Chondrocyte (in vitro differentiated cells): Measurements from ENCODE around the gene RAB28. TPM values are rescaled to one million over a fixed set of nuclear protein-coding genes. Genes with fewer than 3 reads are reported as not detected.

Experiments used
- DNase-seq: peaks from one replicate; pipeline ENCODE4 v3.0.0; 2021; ENCODE audit warnings: mixed read lengths, low spot score
- H3K27ac Mint-ChIP-seq: one replicate; pipeline ENCODE4 v1.8.0; 2021; ENCODE audit warnings: mild to moderate bottlenecking, moderate library complexity, mixed read lengths; ENCODE audit not compliant: unreplicated experiment
- H3K27me3 Mint-ChIP-seq: 2 replicates; pipeline ENCODE4 v1.8.0; 2021; ENCODE audit warnings: low read depth, mixed read lengths
- H3K36me3 Mint-ChIP-seq: 2 replicates; pipeline ENCODE4 v1.8.0; 2021; ENCODE audit warnings: low read depth, mixed read lengths
- H3K4me1 Mint-ChIP-seq: 2 replicates; pipeline ENCODE4 v1.8.0; 2021; ENCODE audit warnings: low read depth, mild to moderate bottlenecking, mixed read lengths
- H3K4me3 Mint-ChIP-seq: one replicate; pipeline ENCODE4 v1.8.0; 2021; ENCODE audit warnings: mild to moderate bottlenecking, moderate library complexity, mixed read lengths; ENCODE audit not compliant: unreplicated experiment
- H3K9me3 Mint-ChIP-seq: 2 replicates; pipeline ENCODE4 v1.8.0; 2021; ENCODE audit warnings: low read depth, mixed read lengths
- total RNA-seq: library from RNA; stranded (reverse); gene quantifications from 3 replicates; pipeline ENCODE4 v1.2.1, GENCODE V29; 2021
- TF ChIP-seq, protein P1 (sequence below): fragments of 200-600 bp; sonication (generic); IDR thresholded peaks from 2 replicates; pipeline ENCODE4 v1.5.0; 2021; ENCODE audit warnings: antibody characterized with exemption, mild to moderate bottlenecking, moderate library complexity

The RAB28 gene
- total RNA-seq, 1 donor from 2014 or later, result 11.3 TPM

DNA sequence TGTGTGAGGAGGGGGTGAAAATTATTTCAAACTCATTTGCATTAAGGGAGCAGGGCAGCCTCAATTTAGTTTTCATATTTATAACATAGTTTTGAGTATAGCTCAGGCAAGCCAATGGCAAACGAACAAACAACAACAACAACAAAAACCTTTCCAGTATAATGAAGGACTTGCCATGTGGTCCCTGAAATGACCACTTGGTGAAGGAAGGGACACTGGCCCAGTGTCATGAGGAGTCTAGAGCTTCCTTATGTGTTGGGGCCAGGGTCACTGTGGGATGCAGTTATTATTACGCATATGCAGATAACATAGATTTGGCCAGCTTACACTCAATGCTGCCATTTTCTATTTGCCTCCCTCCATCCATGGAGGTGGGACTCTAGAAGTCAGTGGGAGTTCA, 36.9 kb upstream of the RAB28 start:
- Mint-ChIP-seq H3K9me3 (no peaks in the 10 kb centered on the region), H3K27me3 (peaks cover 19% of the 10 kb centered on the region), H3K4me3 (no peak overlapping the region), H3K4me1 (peaks cover 3% of the 10 kb centered on the region), H3K36me3 (no peaks in the 10 kb centered on the region), H3K27ac (no peak overlapping the region)
- no peak for DNase-seq
- TF ChIP-seq, protein P1, sequence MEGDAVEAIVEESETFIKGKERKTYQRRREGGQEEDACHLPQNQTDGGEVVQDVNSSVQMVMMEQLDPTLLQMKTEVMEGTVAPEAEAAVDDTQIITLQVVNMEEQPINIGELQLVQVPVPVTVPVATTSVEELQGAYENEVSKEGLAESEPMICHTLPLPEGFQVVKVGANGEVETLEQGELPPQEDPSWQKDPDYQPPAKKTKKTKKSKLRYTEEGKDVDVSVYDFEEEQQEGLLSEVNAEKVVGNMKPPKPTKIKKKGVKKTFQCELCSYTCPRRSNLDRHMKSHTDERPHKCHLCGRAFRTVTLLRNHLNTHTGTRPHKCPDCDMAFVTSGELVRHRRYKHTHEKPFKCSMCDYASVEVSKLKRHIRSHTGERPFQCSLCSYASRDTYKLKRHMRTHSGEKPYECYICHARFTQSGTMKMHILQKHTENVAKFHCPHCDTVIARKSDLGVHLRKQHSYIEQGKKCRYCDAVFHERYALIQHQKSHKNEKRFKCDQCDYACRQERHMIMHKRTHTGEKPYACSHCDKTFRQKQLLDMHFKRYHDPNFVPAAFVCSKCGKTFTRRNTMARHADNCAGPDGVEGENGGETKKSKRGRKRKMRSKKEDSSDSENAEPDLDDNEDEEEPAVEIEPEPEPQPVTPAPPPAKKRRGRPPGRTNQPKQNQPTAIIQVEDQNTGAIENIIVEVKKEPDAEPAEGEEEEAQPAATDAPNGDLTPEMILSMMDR, result no peak

DNA sequence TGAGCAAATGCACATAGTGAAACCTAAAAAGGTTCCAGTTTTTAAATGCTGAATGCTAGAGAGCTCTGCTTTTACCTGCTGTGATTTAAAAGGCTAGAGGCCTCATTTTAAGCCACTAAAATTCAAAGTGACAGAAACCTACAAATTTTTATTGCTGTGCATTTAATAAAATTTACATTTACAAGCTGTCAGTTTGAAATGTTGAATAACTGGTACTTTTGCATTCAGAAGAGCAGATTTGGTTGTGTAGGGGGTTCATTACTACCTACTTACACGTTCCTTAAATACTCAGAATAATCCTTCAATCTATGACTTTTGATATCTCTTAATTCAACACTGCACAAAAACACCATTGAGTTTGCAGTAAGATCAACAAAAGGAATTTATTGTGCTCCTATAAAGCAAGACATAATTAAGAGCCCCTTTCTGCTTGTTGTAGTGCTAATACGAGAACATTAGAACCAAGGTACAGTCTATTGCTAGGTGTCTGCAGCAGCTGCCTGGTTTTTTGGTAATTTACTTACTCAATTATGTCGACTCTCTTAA, 32.2 kb upstream of the RAB28 start:
- Mint-ChIP-seq H3K9me3 (no peaks in the 10 kb centered on the region), H3K4me1 (no peaks in the 10 kb centered on the region), H3K27me3 (peaks cover 18% of the 10 kb centered on the region), H3K4me3 (no peak overlapping the region), H3K36me3 (no peaks in the 10 kb centered on the region), H3K27ac (no peak overlapping the region)
- TF ChIP-seq, protein P1, result no peak
- no peak for DNase-seq

DNA sequence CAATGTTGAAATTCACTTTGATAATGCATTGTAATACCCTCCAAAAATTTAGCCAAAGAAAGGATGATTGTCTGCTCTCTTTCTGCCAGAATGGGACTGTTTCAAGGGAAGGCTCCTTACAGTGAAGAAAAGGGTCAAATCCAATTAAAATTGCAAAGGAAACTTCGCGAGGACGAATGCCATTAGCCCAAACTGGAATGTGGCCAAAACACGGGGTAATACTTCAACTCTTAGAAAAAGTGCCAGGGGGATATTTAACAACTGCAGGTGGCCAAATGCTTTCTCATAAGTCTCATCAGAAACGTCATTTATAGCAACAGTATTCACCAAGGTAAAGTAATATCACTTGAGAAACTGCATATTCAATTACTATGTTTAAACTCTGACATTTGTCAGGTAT, 31.1 kb upstream of the RAB28 start:
- H3K9me3 Mint-ChIP-seq, result no peaks in the 10 kb centered on the region
- no peak for DNase-seq
- no peaks in the 10 kb centered on the region for H3K4me1 Mint-ChIP-seq
- peaks cover 18% of the 10 kb centered on the region for H3K27me3 Mint-ChIP-seq
- H3K27ac Mint-ChIP-seq, result no peak overlapping the region
- TF ChIP-seq, protein P1, result no peak
- no peak overlapping the region for H3K4me3 Mint-ChIP-seq
- no peaks in the 10 kb centered on the region for H3K36me3 Mint-ChIP-seq

DNA sequence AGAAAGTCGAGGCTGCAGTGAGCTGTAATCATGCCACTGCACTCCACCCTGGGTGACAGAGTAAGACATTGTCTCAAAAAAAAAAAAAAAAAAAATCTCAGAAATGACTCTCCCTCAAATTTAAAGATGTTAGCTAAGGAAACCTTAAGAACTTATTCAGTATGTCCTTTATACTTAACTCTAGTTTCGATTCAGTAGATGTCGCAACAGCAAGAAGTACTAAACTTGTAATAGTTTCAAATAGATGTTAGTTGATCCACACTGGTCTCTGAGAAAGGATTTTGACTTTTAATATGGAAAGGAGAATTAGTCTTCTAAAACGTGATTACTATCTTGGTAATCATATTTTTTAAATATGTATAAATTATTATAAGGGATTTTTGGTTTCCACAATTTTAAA, 30.6 kb upstream of the RAB28 start:
- TF ChIP-seq, protein P1, result no peak

DNA sequence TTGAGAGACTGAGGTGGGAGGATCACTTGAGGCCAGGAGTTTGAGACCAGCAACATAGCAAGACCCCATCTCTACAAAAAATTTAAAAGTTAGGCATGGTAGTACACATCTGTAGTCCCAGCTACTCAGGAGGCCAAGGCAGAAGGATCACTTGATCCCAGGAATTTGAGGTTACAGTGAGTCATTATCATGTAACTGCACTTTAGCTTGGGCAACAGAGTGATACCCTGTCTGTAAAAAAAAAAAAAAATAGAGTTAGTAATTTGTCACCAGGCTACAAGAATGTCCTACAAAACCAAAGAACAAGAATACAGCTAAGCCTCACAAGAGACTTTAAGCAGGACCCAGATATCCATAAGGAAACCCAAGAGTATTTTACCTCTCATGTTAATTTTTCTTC, 27.0 kb upstream of the RAB28 start:
- DNase-seq, result no peak
- peaks cover 2% of the 10 kb centered on the region for H3K36me3 Mint-ChIP-seq
- no peak overlapping the region for H3K4me3 Mint-ChIP-seq
- H3K27me3 Mint-ChIP-seq, result peaks cover 12% of the 10 kb centered on the region
- TF ChIP-seq, protein P1, result no peak
- H3K27ac Mint-ChIP-seq, result no peak overlapping the region
- peaks cover 5% of the 10 kb centered on the region for H3K9me3 Mint-ChIP-seq
- no peaks in the 10 kb centered on the region for H3K4me1 Mint-ChIP-seq

More for the DNA sequence above, 30.6 kb upstream of the RAB28 start:
- Mint-ChIP-seq H3K27ac (no peak overlapping the region), H3K9me3 (no peaks in the 10 kb centered on the region), H3K36me3 (no peaks in the 10 kb centered on the region), H3K27me3 (peaks cover 15% of the 10 kb centered on the region), H3K4me3 (no peak overlapping the region), H3K4me1 (no peaks in the 10 kb centered on the region)
- no peak for DNase-seq
